Measurements from ENCODE around the gene LRRC2.

The LRRC2 gene

DNA sequence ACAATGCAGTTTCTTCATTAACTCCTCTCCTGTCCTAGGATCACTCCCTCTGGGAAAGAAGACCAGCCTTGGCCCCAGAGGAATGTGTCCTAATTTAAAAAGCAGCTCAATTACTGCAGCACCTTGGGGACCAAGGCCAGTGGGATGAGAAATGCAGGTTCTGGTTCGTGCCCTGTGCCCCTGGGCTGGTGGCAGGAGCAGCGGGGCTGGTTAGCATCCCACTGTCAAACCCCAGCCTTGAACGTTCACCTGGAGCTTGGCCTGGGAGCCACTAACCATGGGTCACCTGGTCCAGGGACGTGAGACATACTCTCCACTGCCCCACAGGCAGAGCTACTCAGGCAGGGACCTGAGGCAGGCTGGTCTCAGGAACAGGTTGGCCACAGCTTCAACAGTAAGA is 76.7 kb downstream of the LRRC2 start:
- H3K4me3 ChIP-seq (ENCODE audit: low read length): no peak overlapping the region
- H3F3A ChIP-seq (ENCODE audit: insufficient read depth, low read length): no peaks in the 10 kb centered on the region
- no peaks in the 10 kb centered on the region for H3K27me3 ChIP-seq (replicated peaks; ENCODE audit: insufficient read depth, low read length)
- peak overlapping the region; percentile 53 for H3K4me2 ChIP-seq (ENCODE audit: low read depth, low read length)
- TF ChIP-seq CTCF (IDR thresholded peaks at IDR 0.05; ENCODE audit: low read length) (no peak), EZH2 (optimal IDR thresholded peaks at IDR 0.05; ENCODE audit: low read depth, low read length) (no peak), EZH2phosphoT487 (IDR thresholded peaks at IDR 0.05; ENCODE audit: low read length) (no peak)
- H3K9me2 ChIP-seq (replicated peaks; ENCODE audit: insufficient read depth, low read length): no peaks in the 10 kb centered on the region
- peak overlapping the region; percentile 66; the same call in 1 of the 2 replicates for H3K27ac ChIP-seq (ENCODE audit: low read length)
- H3K79me2 ChIP-seq (ENCODE audit: low read length): no peaks in the 10 kb centered on the region
- peak overlapping the region; percentile 54 for H2AFZ ChIP-seq (ENCODE audit: low read length)
- H4K20me1 ChIP-seq (ENCODE audit: insufficient read depth, low read length): no peaks in the 10 kb centered on the region
- no peak for DNase-seq
- H3K9ac ChIP-seq (ENCODE audit: low read length): peak overlapping the region; percentile 51
- H3K9me3 ChIP-seq (replicated peaks; ENCODE audit: insufficient read depth, low read length): no peaks in the 10 kb centered on the region
- peaks cover 25% of the 10 kb centered on the region for H3K4me1 ChIP-seq (ENCODE audit: low read length)
- H3K36me3 ChIP-seq (replicated peaks; ENCODE audit: insufficient read depth, low read length): no peaks in the 10 kb centered on the region

DNA sequence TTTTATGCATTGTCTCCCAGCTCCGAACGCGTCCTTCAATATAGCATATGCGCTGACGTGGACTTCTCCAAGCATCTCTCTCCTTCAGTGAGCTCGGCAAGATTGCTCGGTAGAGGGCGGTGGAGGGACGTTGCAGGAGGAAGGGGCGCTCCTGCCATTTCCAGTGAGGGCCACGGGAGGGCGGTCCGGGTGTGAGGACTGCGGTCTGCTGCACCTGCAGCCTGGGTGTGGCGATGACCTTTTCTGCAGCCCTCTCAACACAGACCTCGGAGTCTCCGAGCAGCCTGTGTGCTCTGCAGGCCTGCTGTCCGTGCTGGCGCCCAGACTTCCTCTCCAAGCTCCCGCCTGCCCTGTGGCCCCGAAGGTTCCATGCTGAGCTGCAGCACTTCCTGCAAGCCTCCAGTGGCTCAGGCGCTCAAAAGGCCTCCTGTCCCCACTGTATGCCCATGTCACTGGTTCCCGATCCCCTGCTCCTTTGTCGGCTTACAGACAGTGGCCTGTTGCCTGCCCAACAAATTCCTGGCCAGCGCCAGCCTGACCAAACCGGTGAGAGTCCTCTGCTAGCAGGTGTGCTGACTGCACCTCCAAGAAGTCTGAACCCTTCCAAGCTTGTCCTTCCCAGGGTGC is 77.3 kb downstream of the LRRC2 start:
- no peak overlapping the region for H3K4me3 ChIP-seq (ENCODE audit: low read length)
- H3K79me2 ChIP-seq (ENCODE audit: low read length): no peaks in the 10 kb centered on the region
- H4K20me1 ChIP-seq (ENCODE audit: insufficient read depth, low read length): no peaks in the 10 kb centered on the region
- peak overlapping the region; percentile 56 for H3K4me2 ChIP-seq (ENCODE audit: low read depth, low read length)
- H3K4me1 ChIP-seq (ENCODE audit: low read length): peaks cover 25% of the 10 kb centered on the region
- H3F3A ChIP-seq (ENCODE audit: insufficient read depth, low read length): no peaks in the 10 kb centered on the region
- no peaks in the 10 kb centered on the region for H3K9me2 ChIP-seq (replicated peaks; ENCODE audit: insufficient read depth, low read length)
- no peaks in the 10 kb centered on the region for H3K36me3 ChIP-seq (replicated peaks; ENCODE audit: insufficient read depth, low read length)
- H3K9me3 ChIP-seq (replicated peaks; ENCODE audit: insufficient read depth, low read length): no peaks in the 10 kb centered on the region
- peak overlapping the region; percentile 51 for H3K9ac ChIP-seq (ENCODE audit: low read length)
- peak overlapping the region; percentile 54 for H2AFZ ChIP-seq (ENCODE audit: low read length)
- H3K27me3 ChIP-seq (replicated peaks; ENCODE audit: insufficient read depth, low read length): no peaks in the 10 kb centered on the region
- TF ChIP-seq CTCF (IDR thresholded peaks at IDR 0.05; ENCODE audit: low read length) (peak; percentile 100), EZH2 (optimal IDR thresholded peaks at IDR 0.05; ENCODE audit: low read depth, low read length) (no peak)
- peak overlapping the region; percentile 66 for H3K27ac ChIP-seq (ENCODE audit: low read length)
- peak; percentile 98 for DNase-seq

DNA sequence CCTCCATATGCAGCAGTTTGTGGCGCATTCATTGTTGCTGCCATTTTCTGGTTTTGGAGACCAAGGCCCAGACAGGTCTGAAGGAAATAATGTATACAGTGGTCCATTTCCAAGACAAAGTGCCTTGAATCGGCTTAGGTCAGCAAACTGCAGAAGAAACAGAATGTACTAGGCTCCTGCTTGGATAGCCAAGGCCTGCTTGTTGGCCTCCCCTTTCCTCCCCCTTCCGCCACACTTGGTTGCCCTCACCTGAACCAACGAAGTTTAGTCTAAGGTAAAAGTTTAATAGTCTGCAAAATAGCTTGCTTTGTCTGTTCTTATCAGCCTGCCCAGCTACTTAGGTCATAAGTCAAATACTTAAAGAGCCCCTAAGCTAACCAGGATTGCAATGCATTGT is 80.3 kb downstream of the LRRC2 start:
- Histone ChIP-seq H3K9me2 (replicated peaks; ENCODE audit: insufficient read depth, low read length) (no peaks in the 10 kb centered on the region), H4K20me1 (ENCODE audit: insufficient read depth, low read length) (no peaks in the 10 kb centered on the region), H2AFZ (ENCODE audit: low read length) (no peak overlapping the region), H3K4me3 (ENCODE audit: low read length) (no peak overlapping the region), H3K27ac (ENCODE audit: low read length) (no peak overlapping the region), H3K9ac (ENCODE audit: low read length) (no peak overlapping the region), H3K36me3 (replicated peaks; ENCODE audit: insufficient read depth, low read length) (no peaks in the 10 kb centered on the region), H3K9me3 (replicated peaks; ENCODE audit: insufficient read depth, low read length) (no peaks in the 10 kb centered on the region), H3K4me1 (ENCODE audit: low read length) (peaks cover 9% of the 10 kb centered on the region), H3K27me3 (replicated peaks; ENCODE audit: insufficient read depth, low read length) (no peaks in the 10 kb centered on the region), H3K79me2 (ENCODE audit: low read length) (no peaks in the 10 kb centered on the region), H3F3A (ENCODE audit: insufficient read depth, low read length) (no peaks in the 10 kb centered on the region), H3K4me2 (ENCODE audit: low read depth, low read length) (no peak overlapping the region)
- no peak for DNase-seq
- TF ChIP-seq EZH2 (optimal IDR thresholded peaks at IDR 0.05; ENCODE audit: low read depth, low read length) (no peak), EZH2phosphoT487 (IDR thresholded peaks at IDR 0.05; ENCODE audit: low read length) (no peak), CTCF (IDR thresholded peaks at IDR 0.05; ENCODE audit: low read length) (no peak)
